GM21825 (cell line): ENCODE measurements around the gene PAX6.

Experiments
- ATAC-seq: cut with Tn5 transposase; IDR thresholded peaks from one replicate; pipeline ENCODE4 v1.9.1; 2021; ENCODE audit warnings: mild to moderate bottlenecking, moderate library complexity; ENCODE audit not compliant: unreplicated experiment

PAX6 gene

GRCh38 chr11:31799435-31800397 is 11.4 kb downstream of the PAX6 start:
- ATAC-seq = no peak

GRCh38 chr11:31798554-31799434 is 12.3 kb downstream of the PAX6 start:
- ATAC-seq = no peak

- no peak for ATAC-seq
Observed at GRCh38 chr11:31798057-31798553, 13.0 kb downstream of the PAX6 start.

- no peak for ATAC-seq
Observed at GRCh38 chr11:31797190-31798056, 13.7 kb downstream of the PAX6 start.

- ATAC-seq = no peak
Observed at GRCh38 chr11:31796499-31797189, 14.5 kb downstream of the PAX6 start.

GRCh38 chr11:31795706-31796498 is 15.2 kb downstream of the PAX6 start:
- no peak for ATAC-seq

- ATAC-seq = no peak
Observed at GRCh38 chr11:31794548-31794947, 16.6 kb downstream of the PAX6 start.

- no peak for ATAC-seq
Observed at GRCh38 chr11:31793264-31793663, 17.9 kb downstream of the PAX6 start.

- no peak for ATAC-seq
Observed at GRCh38 chr11:31792456-31792855, 18.7 kb downstream of the PAX6 start.

- no peak for ATAC-seq
Observed at GRCh38 chr11:31792036-31792435, 19.1 kb downstream of the PAX6 start.

GRCh38 chr11:31790649-31791048 is 20.5 kb downstream of the PAX6 start:
- ATAC-seq = no peak

- no peak for ATAC-seq
Observed at GRCh38 chr11:31788085-31788484, 23.0 kb downstream of the PAX6 start.

GRCh38 chr11:31786996-31787685 is 24.0 kb downstream of the PAX6 start:
- ATAC-seq = no peak

- ATAC-seq = no peak
Observed at GRCh38 chr11:31784611-31785010, 26.5 kb downstream of the PAX6 start.

GRCh38 chr11:31783252-31783651 is 27.9 kb downstream of the PAX6 start:
- no peak for ATAC-seq

GRCh38 chr11:31782257-31782656 is 28.9 kb downstream of the PAX6 start:
- no peak for ATAC-seq

- no peak for ATAC-seq
Observed at GRCh38 chr11:31780480-31780971, 30.6 kb downstream of the PAX6 start.

- ATAC-seq = no peak
Observed at GRCh38 chr11:31780078-31780477, 31.0 kb downstream of the PAX6 start.
